Measurements from ENCODE around the gene PEX12.

DNA sequence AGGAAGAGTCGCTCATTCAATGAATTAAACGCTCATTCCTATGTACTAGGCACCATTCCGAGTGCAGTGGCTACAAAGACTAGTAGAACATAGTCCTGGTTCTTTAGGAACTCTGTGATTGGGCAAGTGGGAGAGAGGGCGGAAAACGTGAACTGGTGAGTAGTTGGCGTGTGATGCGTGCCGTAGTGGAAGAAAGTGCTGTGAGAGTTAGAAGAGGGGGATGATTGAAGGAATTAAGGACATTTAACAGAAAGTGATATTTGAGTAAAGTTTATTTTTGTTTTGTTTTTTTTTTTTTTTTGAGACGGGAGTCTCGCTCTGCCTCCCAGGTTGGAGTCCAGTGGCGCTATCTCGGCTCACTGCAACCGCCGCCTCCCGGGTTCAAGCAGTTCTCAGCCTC lies 9.8 kb downstream of the PEX12 start:
- TF ChIP-seq POLR2A (IDR thresholded peaks at IDR 0.05; ENCODE audit: low read depth, low read length) = no peak
- TF ChIP-seq POLR2AphosphoS5 (IDR thresholded peaks at IDR 0.05; ENCODE audit: low read depth, low read length) = no peak
- TF ChIP-seq PAX5 (IDR thresholded peaks at IDR 0.05; ENCODE audit: insufficient read depth, low read length, severe bottlenecking) = no peak

All from GM12891 (cell line).